Stimulated activated CD8-positive, alpha-beta memory T cell treated with anti-CD3 and anti-CD28 coated beads, Interleukin-7, amount 100 ng/mL, for 4 hours (primary cell): Measurements from ENCODE around the gene KRT13.
"Not testable (repeated sequence)": the region's sequence is repeated elsewhere in the genome, so short reads cannot be mapped to it uniquely, and the experiment has no call there.

Experiments used
- DNase-seq, 2 donors: peaks; one replicate each; pipeline ENCODE4 v3.0.0-alpha.2; 2020; ENCODE audit warnings: low read depth in 2 of 2

KRT13 gene

GRCh38 chr17:41505007-41505808 is at the start of gene KRT13:
TSS of gene KRT13 (minus strand) at chr17:41505612. CDS start at chr17:41505550, 62 bp downstream.
- no peak for DNase-seq

DNA sequence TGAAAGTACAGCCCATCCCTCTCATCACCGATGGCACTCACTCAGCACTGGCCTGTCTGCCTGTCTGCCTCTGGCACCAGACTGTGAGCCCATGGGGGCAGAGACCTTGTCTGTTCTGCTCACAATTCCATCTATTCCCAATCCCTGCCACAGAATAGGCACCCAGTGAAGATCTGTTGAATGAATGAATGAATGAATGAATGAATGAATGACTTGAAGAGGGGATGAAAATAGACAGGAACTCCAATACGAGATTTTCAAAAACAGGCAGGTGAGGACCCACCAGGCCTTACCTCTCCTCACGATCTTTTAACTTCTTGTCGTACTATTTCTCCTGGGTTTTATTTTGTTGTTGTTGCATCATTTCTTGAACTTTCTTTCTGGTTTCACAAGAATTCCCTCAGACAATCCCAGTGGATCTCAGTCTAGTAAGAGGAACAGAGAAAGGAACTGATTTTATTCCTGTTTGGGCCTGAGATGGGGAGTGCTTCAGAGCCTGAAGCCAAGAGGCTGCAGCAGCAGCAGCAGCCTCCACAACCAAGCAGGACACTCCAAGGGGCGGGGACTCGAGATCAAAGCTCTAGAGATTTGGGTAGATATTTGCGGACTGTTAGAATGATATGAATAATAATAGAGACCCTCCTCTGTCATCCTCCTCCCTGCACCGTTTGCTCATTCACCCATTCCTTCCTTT is 48.7 kb upstream of the KRT13 start:
- DNase-seq = no peak

GRCh38 chr17:41553176-41553575 is 47.8 kb upstream of the KRT13 start:
- no peak for DNase-seq

- DNase-seq = no peak
Measured at GRCh38 chr17:41552455-41552854, 47.0 kb upstream of the KRT13 start.

DNA sequence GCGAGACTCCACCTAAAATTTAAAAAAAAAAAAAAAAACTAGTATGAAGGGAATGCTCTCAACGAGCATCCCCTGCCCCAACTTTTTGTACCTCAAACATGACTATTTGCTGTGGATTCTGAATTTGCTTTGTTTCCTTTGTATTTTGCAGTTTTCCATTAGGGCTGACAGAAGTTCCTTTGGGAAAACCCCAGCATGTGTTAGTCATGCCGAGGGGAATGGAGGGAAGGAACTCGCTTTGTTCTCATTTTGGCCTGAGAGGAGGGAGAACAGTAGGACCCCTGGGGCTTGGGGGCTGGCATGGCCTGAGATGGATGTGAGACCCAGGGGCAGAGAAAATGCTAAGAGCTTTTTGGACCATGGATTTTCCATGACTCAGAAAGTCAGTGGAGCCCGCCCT is 46.0 kb upstream of the KRT13 start:
- DNase-seq = no peak

DNA sequence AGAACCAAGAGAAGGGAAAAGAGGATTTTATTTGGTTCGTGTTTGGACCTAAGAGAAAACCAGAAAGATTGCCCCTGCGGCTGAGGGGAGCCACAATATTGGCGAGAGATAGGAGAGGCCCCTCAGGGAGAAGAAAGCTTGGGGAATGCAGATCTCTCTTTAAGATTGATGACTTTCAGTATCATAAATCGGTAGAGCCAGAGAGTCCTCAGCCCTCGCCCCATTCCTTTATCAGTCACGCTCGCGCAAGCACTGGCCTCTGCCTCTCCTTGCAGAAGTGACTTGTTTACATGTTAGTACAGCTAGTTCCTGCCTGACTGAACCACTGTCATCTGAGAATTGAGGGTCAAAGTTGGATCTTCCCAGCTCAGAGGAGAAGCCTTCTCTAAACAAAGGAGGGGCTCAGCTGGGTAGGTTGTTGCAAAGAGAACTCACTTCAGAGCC is 44.2 kb upstream of the KRT13 start:
- DNase-seq = no peak

DNA sequence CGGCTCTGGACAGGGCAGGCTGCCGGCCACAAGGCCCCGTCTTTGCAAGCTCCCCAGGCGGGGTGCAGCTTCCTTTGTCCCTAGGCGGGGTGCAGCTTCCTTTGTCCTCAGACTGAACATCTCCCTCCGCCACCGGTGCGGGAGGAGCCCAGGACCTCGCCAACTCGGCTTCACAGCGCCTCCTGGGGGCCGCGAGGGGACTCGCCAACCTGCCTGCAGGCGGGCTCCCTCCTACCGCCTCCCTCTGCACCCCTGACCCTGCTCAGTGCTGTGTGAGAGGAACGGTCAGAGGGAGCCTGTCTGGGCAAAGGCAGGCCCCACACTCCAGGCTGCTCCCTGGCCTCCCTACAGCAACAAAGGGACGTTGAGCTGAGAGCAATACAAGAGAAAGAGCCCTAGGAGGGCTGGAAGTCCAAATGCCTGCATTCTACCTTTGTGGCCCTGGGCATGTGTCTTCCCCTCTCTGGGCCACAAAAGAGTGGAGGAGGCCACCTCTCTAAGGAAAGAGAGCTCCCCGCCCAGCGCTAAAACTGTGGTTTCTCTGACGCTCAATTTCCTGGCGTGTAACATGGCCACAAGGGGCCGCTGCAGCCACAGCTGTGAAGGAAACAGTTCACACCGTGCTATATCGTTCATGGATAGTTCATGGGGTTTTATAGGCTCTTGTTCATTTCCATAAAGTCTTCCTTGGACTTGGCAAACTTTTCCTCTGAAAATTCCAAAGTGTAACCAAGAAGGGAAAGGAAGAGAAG is 43.6 kb upstream of the KRT13 start:
- peak; percentile 64 to 66 for DNase-seq

GRCh38 chr17:41547921-41548843 is 42.8 kb upstream of the KRT13 start:
- DNase-seq = peak; percentile 54 to 62

DNA sequence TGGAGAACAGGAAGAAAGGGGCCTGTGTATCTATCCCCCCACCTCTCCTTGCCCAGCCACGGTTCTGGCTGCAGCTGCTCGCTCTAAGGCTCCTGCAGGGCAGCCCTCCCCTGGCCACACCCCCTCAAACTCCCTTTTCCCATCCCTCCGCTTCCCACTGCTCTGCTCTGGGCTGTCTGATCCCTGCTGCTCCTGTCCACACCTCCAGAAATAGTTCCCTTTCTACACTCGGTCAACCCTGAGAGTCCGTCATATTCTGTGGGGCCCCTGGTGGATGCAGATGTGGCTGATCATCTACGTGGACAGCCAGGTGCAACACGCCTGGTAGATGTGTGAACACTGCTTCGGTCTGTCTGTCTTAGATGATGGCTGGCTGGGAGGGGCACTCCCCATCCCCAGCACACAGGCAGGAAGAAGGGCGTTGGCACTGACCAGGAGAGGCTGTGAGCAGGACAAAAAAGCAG is 42.0 kb upstream of the KRT13 start:
- no peak for DNase-seq

GRCh38 chr17:41546819-41547218 is 41.4 kb upstream of the KRT13 start:
- DNase-seq = no peak

DNA sequence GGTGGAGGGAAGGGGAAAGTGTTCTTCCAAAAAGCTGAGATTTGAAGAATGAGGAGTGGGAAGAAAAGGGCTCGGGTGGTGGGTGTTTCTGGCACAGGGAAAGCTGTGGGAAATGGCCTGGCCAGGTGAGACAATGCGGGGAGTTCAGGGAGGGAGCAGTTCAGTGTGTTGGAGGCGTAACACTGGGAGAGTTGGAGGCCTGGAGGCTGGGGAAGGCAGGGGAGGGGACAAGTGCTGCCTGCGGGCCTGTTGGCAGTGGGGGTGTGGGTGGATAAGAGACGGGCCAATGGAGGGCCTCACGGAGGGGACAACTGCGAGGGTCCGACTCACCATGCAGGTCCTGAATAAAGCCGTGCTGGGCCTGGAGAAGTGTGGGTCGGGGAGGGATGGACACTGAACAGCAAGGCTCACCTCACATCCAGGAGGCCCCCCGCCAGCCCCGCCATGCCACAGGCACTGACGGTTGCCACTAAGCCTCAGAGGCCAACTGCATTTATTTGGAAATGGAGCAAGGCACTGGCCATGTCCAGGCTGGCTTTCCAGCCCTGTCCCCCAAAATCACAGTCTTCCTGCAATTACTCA is 40.5 kb upstream of the KRT13 start:
- DNase-seq = no peak

GRCh38 chr17:41544935-41545334 is 39.5 kb upstream of the KRT13 start:
- no peak for DNase-seq

- DNase-seq = no peak
Measured at GRCh38 chr17:41544491-41544892, 39.1 kb upstream of the KRT13 start.

DNA sequence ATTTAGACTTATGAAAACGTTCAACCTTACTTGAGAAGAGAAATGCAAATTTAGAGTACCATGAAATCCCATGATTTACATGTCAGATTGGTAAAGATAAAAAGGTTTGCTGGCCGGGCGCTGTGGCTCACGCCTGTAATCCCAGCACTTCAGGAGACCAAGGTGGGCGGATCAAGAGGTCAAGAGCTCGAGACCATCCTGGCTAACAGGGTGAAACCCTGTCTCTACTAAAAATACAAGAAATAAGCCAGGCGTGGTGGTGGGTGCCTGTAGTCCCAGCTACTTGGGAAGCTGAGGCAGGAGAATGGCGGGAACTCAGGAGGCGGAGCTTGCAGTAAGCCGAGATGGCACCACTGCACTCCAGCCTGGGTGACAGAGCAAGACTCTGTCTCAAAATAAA is 37.4 kb upstream of the KRT13 start:
- DNase-seq = not testable (repeated sequence)

GRCh38 chr17:41542357-41542756 is 36.9 kb upstream of the KRT13 start:
- DNase-seq = no peak

DNA sequence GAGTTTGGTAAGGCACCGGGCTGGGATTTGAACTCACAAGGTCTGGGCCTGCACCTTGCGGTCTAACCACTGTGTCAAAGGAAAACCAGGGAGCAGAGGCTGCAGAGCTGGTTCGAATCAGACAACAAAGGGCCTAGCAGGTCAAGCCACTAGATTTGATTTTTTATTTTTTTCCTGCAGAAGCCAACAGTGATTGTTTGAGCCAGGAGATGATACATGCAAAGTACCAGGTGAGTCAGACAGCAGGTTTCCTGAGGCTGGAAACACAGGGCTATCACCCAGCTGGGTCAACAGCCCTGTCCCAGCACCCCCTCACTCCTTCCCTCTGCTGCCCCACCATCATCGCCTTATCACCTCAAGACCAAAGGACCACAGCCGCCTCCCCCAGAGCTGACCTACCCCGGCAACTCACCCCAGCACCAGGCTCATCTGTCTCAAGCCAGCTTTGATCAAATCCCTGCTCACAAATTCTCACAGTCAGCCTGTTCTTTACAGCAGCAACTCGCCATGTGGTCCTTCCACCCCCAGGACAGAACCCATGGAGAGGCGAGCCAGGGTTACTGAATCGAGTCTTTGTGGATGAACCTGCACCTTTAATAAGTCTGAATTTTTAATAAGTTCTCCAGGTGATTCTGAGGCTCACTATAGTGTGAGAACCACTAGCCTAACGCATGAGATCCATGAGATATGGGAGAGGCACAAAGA is 35.7 kb upstream of the KRT13 start:
- no peak for DNase-seq

GRCh38 chr17:41539979-41540701 is 34.7 kb upstream of the KRT13 start:
- no peak for DNase-seq

- no peak for DNase-seq
Measured at GRCh38 chr17:41539071-41539492, 33.7 kb upstream of the KRT13 start.

GRCh38 chr17:41538565-41538991 is 33.2 kb upstream of the KRT13 start:
- DNase-seq = no peak
